ENCODE data around the gene APOA4.
A peak's percentile ranks its signal among the peaks of the same experiment; 100 is the strongest.

APOA4 gene

GRCh38 chr11:116859175-116859574, 36.1 kb upstream of the APOA4 start:
- TF ChIP-seq CTCF (IDR thresholded peaks at IDR 0.05; ENCODE audit: insufficient read depth, low read depth, low read length, missing control alignments): no peak
- no peak for DNase-seq (ENCODE audit: low read depth)
- no peak overlapping the region for H3K4me3 ChIP-seq (ENCODE audit: low read length)

GRCh38 chr11:116857936-116858335, 34.8 kb upstream of the APOA4 start:
- TF ChIP-seq CTCF (IDR thresholded peaks at IDR 0.05; ENCODE audit: insufficient read depth, low read depth, low read length, missing control alignments): no peak
- no peak overlapping the region for H3K4me3 ChIP-seq (ENCODE audit: low read length)
- DNase-seq (ENCODE audit: low read depth): no peak

- no peak for TF ChIP-seq CTCF (IDR thresholded peaks at IDR 0.05; ENCODE audit: insufficient read depth, low read depth, low read length, missing control alignments)
- DNase-seq (ENCODE audit: low read depth): no peak
- no peak overlapping the region for H3K4me3 ChIP-seq (ENCODE audit: low read length)
Measured at GRCh38 chr11:116857316-116857715, 34.2 kb upstream of the APOA4 start.

GRCh38 chr11:116856423-116856822, 33.3 kb upstream of the APOA4 start:
- no peak for TF ChIP-seq CTCF (IDR thresholded peaks at IDR 0.05; ENCODE audit: insufficient read depth, low read depth, low read length, missing control alignments)
- DNase-seq (ENCODE audit: low read depth): no peak
- no peak overlapping the region for H3K4me3 ChIP-seq (ENCODE audit: low read length)

- H3K4me3 ChIP-seq (ENCODE audit: low read length): no peak overlapping the region
- no peak for TF ChIP-seq CTCF (IDR thresholded peaks at IDR 0.05; ENCODE audit: insufficient read depth, low read depth, low read length, missing control alignments)
- DNase-seq (ENCODE audit: low read depth): no peak
Measured at GRCh38 chr11:116855413-116855812, 32.3 kb upstream of the APOA4 start.

- TF ChIP-seq CTCF (IDR thresholded peaks at IDR 0.05; ENCODE audit: insufficient read depth, low read depth, low read length, missing control alignments): no peak
- no peak overlapping the region for H3K4me3 ChIP-seq (ENCODE audit: low read length)
- DNase-seq (ENCODE audit: low read depth): peak; percentile 87
Measured at GRCh38 chr11:116853461-116854073, 30.5 kb upstream of the APOA4 start.

Measured in epithelial cell of esophagus (primary cell).